NT2/D1 (cell line): ENCODE measurements around the gene RAB22A.

ENCODE experiments used
- SUZ12 ChIP-seq: IDR thresholded peaks from 2 replicates; pipeline ENCODE4 v1.6.1; 2011; ENCODE audit not compliant: insufficient read length, insufficient read depth; ENCODE audit errors: extremely low read depth
- YY1 ChIP-seq: IDR thresholded peaks from 2 replicates; pipeline ENCODE4 v1.6.1; 2011; ENCODE audit not compliant: insufficient read length, insufficient read depth
- ZNF274 ChIP-seq: IDR thresholded peaks from 2 replicates; pipeline ENCODE4 v1.6.1; 2011; ENCODE audit warnings: mild to moderate bottlenecking, low read depth, low read length

GRCh38 chr20:58327211-58327610 lies 17.7 kb downstream of the RAB22A start:
- TF ChIP-seq YY1 (no peak), SUZ12 (no peak), ZNF274 (no peak)
